HCT116 (cell line): Measurements from ENCODE around the gene APPL1. TPM values are rescaled to one million over a fixed set of nuclear protein-coding genes. Genes with fewer than 3 reads are reported as not detected.

ENCODE experiments used
- ATAC-seq: fragments of 200-7000 bp; cut with Tn5 transposase; 2 replicates; pipeline ENCODE4 v1.9.1; 2020; ENCODE audit warnings: mild to moderate bottlenecking, moderate library complexity
- Bru-seq: library from RNA; stranded (reverse); fragments of 400-500 nt; gene quantifications from one replicate; lab custom pipeline; 2021; lab: Mats Ljungman, UMichigan
- BruChase-seq, 2 experiments: library from RNA; stranded (reverse); fragments of 400-500 nt; gene quantifications; one replicate each; lab custom pipeline; 2021; lab: Mats Ljungman, UMichigan
- BruUV-seq: library from RNA; stranded (reverse); fragments of 400-500 nt; replicated peaks from 2 replicates; lab custom pipeline; 2021; lab: Mats Ljungman, UMichigan
- CTCF ChIA-PET: fragments of 300-600 bp; sonication (Branson Sonifier 250); formaldehyde crosslinking; loops from one replicate; lab custom pipeline; 2021; ENCODE audit warnings: antibody characterized with exemption; lab: Charles Lee
- POLR2A ChIA-PET: fragments of 300-600, 350-600 bp; sonication (Branson Sonifier 250); formaldehyde crosslinking; loops from one replicate; lab custom pipeline; 2021; ENCODE audit warnings: antibody characterized with exemption; lab: Charles Lee
- RAD21 ChIA-PET, 2 experiments: fragments of 300-600 bp; sonication (Branson Sonifier 250); formaldehyde crosslinking; loops; one replicate each; lab custom pipeline; 2023; ENCODE audit warnings: low total read pairs in 2 of 2; ENCODE audit not compliant: uncharacterized antibody in 2 of 2, unreplicated experiment in 2 of 2, low non-redundant PET in 1 of 2; lab: Charles Lee
- DNase-seq: peaks from one replicate; pipeline ENCODE4 v3.0.0-alpha.2; 2010; ENCODE audit warnings: low read depth, low spot score
- H2AFZ ChIP-seq: fragments of 200-600 bp; shearing (Covaris generic), sonication (generic); 2 replicates; pipeline ENCODE4 v1.6.1; 2017; ENCODE audit warnings: low read depth, mixed run types, mixed read lengths, antibody characterized with exemption, low read length; ENCODE audit not compliant: poor library complexity, severe bottlenecking
- H3K27ac ChIP-seq: 2 replicates; pipeline ENCODE4 v1.5.1; 2012; ENCODE audit warnings: low read depth, low read length
- H3K27me3 ChIP-seq: fragments of 200-600 bp; sonication (generic); 2 replicates; pipeline ENCODE4 v1.6.1; 2016; ENCODE audit warnings: mixed run types, low read length, mixed read lengths; ENCODE audit not compliant: insufficient read depth
- H3K36me3 ChIP-seq, 2 experiments: fragments of 200-500 bp in 1 of 2; fragments of 200-600 bp in 1 of 2; sonication (Bioruptor generic) in 1 of 2; sonication (generic) in 1 of 2; 2 replicates each; pipeline versions ENCODE4 v1.5.1 to v1.6.1; 2014 to 2016; ENCODE audit warnings: low read length in 2 of 2, inconsistent platforms in 1 of 2, mixed read lengths in 1 of 2, mixed run types in 1 of 2; ENCODE audit not compliant: insufficient read depth in 2 of 2, control insufficient read depth in 1 of 2
- H3K4me1 ChIP-seq, 2 experiments: fragments of 200-600 bp in 1 of 2; sonication (generic) in 1 of 2; 2 replicates each; pipeline versions ENCODE4 v1.5.1 to v1.6.1; 2012 to 2017; ENCODE audit warnings: low read length in 2 of 2, inconsistent platforms in 1 of 2, mild to moderate bottlenecking in 1 of 2, mixed read lengths in 1 of 2, mixed run types in 1 of 2, moderate library complexity in 1 of 2; ENCODE audit not compliant: insufficient read depth in 2 of 2, control insufficient read depth in 1 of 2
- H3K4me2 ChIP-seq: fragments of 200-600 bp; sonication (generic); 2 replicates; pipeline ENCODE4 v1.6.1; 2017; ENCODE audit warnings: mixed run types, low read length, mixed read lengths
- H3K4me3 ChIP-seq, 2 experiments: fragments of 200-600 bp in 1 of 2; sonication (generic) in 1 of 2; replicated peaks in 1 of 2; 2 replicates each; pipeline ENCODE4 v1.5.1; 2011 to 2016; ENCODE audit warnings: low read length in 2 of 2, control low read depth in 1 of 2, low read depth in 1 of 2, mild to moderate bottlenecking in 1 of 2, mixed read lengths in 1 of 2, mixed run types in 1 of 2
- H3K79me2 ChIP-seq: fragments of 200-600 bp; sonication (generic); 2 replicates; pipeline ENCODE4 v1.6.1; 2017; ENCODE audit warnings: mild to moderate bottlenecking, mixed run types, low read length, moderate library complexity, mixed read lengths; ENCODE audit not compliant: insufficient read depth
- H3K9ac ChIP-seq: fragments of 200-600 bp; sonication (generic); 2 replicates; pipeline ENCODE4 v1.6.1; 2016; ENCODE audit warnings: low read length, mixed read lengths
- H3K9me2 ChIP-seq: fragments of 200-600 bp; sonication (generic), shearing (Covaris generic); 2 replicates; pipeline ENCODE4 v1.6.1; 2017; ENCODE audit warnings: mixed run types, mild to moderate bottlenecking, moderate library complexity; ENCODE audit not compliant: insufficient read depth
- H3K9me3 ChIP-seq, 2 experiments: fragments of 200-500 bp in 1 of 2; fragments of 200-600 bp in 1 of 2; sonication (Bioruptor generic) in 1 of 2; sonication (generic) in 1 of 2; 2 replicates each; pipeline ENCODE4 v1.6.1; 2014 to 2017; ENCODE audit warnings: low read length in 2 of 2, mixed read lengths in 2 of 2, inconsistent platforms in 1 of 2, low read depth in 1 of 2, mild to moderate bottlenecking in 1 of 2, mixed run types in 1 of 2, moderate library complexity in 1 of 2; ENCODE audit not compliant: control insufficient read depth in 1 of 2, insufficient read depth in 1 of 2
- H4K20me1 ChIP-seq: fragments of 200-600 bp; sonication (generic), shearing (Covaris generic); 2 replicates; pipeline ENCODE4 v1.6.1; 2017; ENCODE audit warnings: mixed run types, mild to moderate bottlenecking, moderate library complexity; ENCODE audit not compliant: insufficient read depth
- CBX3 ChIP-seq: IDR thresholded peaks from 2 replicates; pipeline ENCODE4 v1.6.1; 2012; ENCODE audit warnings: low read depth
- EGR1 ChIP-seq: IDR thresholded peaks from 2 replicates; pipeline ENCODE4 v1.6.1; 2012; ENCODE audit warnings: low read depth
- ELF1 ChIP-seq: IDR thresholded peaks from 2 replicates; pipeline ENCODE4 v1.6.1; 2012; ENCODE audit warnings: low read depth, borderline replicate concordance
- EZH2 ChIP-seq: fragments of 200-600 bp; sonication (generic); IDR thresholded peaks from 2 replicates; pipeline ENCODE4 v1.6.1; 2017; ENCODE audit warnings: antibody characterized with exemption, mixed run types
- POLR2A ChIP-seq: IDR thresholded peaks from 2 replicates; pipeline ENCODE4 v1.7.0; 2011; ENCODE audit warnings: borderline replicate concordance; ENCODE audit not compliant: insufficient read depth, insufficient read length; ENCODE audit errors: extremely low read depth
- POLR2AphosphoS5 ChIP-seq: IDR thresholded peaks from 2 replicates; pipeline ENCODE4 v1.6.1; 2011; ENCODE audit warnings: mild to moderate bottlenecking, low read depth, low read length, moderate library complexity
- RAD21 ChIP-seq: IDR thresholded peaks from 2 replicates; pipeline ENCODE4 v1.6.1; 2012; ENCODE audit warnings: low read depth, mild to moderate bottlenecking
- SIN3A ChIP-seq: IDR thresholded peaks from 2 replicates; pipeline ENCODE4 v1.6.1; 2012; ENCODE audit warnings: low read depth
- SP1 ChIP-seq: IDR thresholded peaks from 2 replicates; pipeline ENCODE4 v1.6.1; 2012; ENCODE audit warnings: low read depth
- TCF7L2 ChIP-seq: IDR thresholded peaks from 2 replicates; pipeline ENCODE4 v1.7.0; 2011; ENCODE audit warnings: borderline replicate concordance, inconsistent platforms; ENCODE audit not compliant: insufficient read depth, insufficient read length; ENCODE audit errors: extremely low read depth
- YY1 ChIP-seq: IDR thresholded peaks from 2 replicates; pipeline ENCODE4 v1.6.1; 2011; ENCODE audit warnings: low read length, low read depth, moderate library complexity, mild to moderate bottlenecking; ENCODE audit not compliant: insufficient replicate concordance; ENCODE audit errors: extremely low read depth
- ZNF274 ChIP-seq: fragments of 200-500 bp; sonication (Bioruptor generic); IDR thresholded peaks from 2 replicates; pipeline ENCODE4 v1.6.1; 2014; ENCODE audit warnings: mild to moderate bottlenecking, low read depth, low read length, inconsistent platforms
- intact Hi-C: fragments of 100-400 bp; cut with micrococcal nuclease; formaldehyde crosslinking; loops from 2 replicates; pipeline ENCODE4 v1.10.0; 2022
- long read RNA-seq: library from polyadenylated mRNA; unstranded; transcript quantifications from one replicate; pipeline ENCODE4 v2.0.0, GENCODE V29; 2021; ENCODE audit not compliant: unreplicated experiment
- polyA plus RNA-seq: library from polyadenylated mRNA; unstranded; fragments of >200 nt; gene quantifications from 2 replicates; pipeline ENCODE4 v1.2.1, GENCODE V29; 2012; ENCODE audit warnings: missing spikeins
- total RNA-seq: library from RNA; stranded (reverse); gene quantifications from one replicate; pipeline ENCODE4 v1.2.1, GENCODE V29; 2021; ENCODE audit not compliant: unreplicated experiment
- TF ChIP-seq, protein P1 (sequence below): IDR thresholded peaks from 2 replicates; pipeline ENCODE4 v1.6.1; 2012
- TF ChIP-seq, protein P2 (sequence below): IDR thresholded peaks from 2 replicates; pipeline ENCODE4 v1.6.1; 2011; ENCODE audit warnings: mild to moderate bottlenecking, low read length, moderate library complexity; ENCODE audit not compliant: insufficient replicate concordance; ENCODE audit errors: extremely low read depth

The APPL1 gene, protein sequence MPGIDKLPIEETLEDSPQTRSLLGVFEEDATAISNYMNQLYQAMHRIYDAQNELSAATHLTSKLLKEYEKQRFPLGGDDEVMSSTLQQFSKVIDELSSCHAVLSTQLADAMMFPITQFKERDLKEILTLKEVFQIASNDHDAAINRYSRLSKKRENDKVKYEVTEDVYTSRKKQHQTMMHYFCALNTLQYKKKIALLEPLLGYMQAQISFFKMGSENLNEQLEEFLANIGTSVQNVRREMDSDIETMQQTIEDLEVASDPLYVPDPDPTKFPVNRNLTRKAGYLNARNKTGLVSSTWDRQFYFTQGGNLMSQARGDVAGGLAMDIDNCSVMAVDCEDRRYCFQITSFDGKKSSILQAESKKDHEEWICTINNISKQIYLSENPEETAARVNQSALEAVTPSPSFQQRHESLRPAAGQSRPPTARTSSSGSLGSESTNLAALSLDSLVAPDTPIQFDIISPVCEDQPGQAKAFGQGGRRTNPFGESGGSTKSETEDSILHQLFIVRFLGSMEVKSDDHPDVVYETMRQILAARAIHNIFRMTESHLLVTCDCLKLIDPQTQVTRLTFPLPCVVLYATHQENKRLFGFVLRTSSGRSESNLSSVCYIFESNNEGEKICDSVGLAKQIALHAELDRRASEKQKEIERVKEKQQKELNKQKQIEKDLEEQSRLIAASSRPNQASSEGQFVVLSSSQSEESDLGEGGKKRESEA
- total RNA-seq = 30.8 TPM
- 6.0 and 9.5 TPM in 2 replicates for polyA plus RNA-seq
- Bru-seq, nascent RNA = percentile 83 among the genes with signal in this experiment
- BruChase-seq, experiment 1, labeled RNA remaining after a 6-hour chase = percentile 91 among the genes with signal in this experiment
- BruChase-seq, experiment 2, labeled RNA remaining after a 2-hour chase = percentile 87 among the genes with signal in this experiment
- long read RNA-seq, full-length matches to known transcripts = 24 of 67 reads
- long read RNA-seq, partial matches to known transcripts = 35 of 67 reads
- long read RNA-seq, other reads (novel, unspliced or antisense) = 8 of 67 reads

DNA sequence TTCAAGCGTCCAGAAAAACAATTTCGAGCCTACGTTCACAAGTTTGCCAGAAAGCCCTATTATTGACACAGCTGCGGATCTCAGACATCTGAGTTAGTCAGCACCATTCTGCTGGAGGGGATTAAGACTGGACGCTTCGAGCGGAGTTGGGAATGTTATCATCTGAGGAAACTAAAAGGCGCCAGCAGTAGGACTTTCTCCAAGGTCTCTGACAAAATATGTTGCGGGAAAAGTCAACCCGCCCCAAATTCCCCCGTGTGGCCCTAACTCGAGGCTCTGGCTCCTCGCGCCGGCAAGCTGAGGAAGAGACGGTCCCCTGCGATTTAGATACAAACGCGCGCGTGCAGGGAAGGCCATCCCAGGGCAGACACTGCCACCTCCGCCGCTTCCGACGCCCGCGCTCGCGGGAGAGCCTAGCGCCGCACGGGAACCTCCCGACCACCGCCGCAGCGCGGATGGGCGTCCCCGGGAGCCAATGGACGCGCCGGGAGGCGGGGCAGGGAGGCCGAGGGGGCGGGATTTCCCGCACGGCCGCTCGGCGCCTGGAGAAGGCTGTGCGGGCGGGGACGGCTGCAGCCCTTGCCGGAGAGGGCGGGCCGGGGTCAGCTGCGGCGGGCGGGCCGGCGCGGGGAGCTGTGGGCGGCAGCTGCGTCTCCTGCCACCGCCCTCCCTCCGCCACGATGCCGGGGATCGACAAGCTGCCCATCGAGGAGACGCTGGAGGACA, at the start of gene APPL1:
TSS of gene APPL1 (plus strand) at position 526 of the 726 bp plus-strand sequence. CDS start at position 681, 155 bp downstream.
- ATAC-seq (peak; percentile 95), DNase-seq (peak; percentile 75)
- Histone ChIP-seq H3K9me2 (no peaks in the 10 kb centered on the region), H3K9ac (peak within 1 kb of the TSS; percentile 72), H3K27me3 (no peaks in the 10 kb centered on the region), H3K36me3 (no peaks in the 10 kb centered on the region), H4K20me1 (peaks cover 6% of the 10 kb centered on the region; the same call in 1 of the 2 replicates), H3K4me3 (peak within 1 kb of the TSS; percentile 70 to 83), H3K4me2 (peak within 1 kb of the TSS; percentile 75), H3K79me2 (peaks cover 45% of the 10 kb centered on the region), H3K9me3 (no peaks in the 10 kb centered on the region), H3K4me1 (peaks cover 4 to 25% of the 10 kb centered on the region in 2 experiments), H2AFZ (peak within 1 kb of the TSS; percentile 83), H3K27ac (peak within 1 kb of the TSS; percentile 81)
- intact Hi-C loops = loop anchor here (5.0 kb wide), 1 partner anchor 55 kb away; no protein-coding TSS in a partner anchor
- ChIA-PET CTCF (no interaction called here), POLR2A (interaction anchor here (0.9 kb wide), 3 partner anchors 9 to 428 kb away, joined by 3 read pairs; no protein-coding TSS in a partner anchor), RAD21 (no interaction called here)
- BruUV-seq = TSS peak; percentile 84
- TF ChIP-seq, protein P1, sequence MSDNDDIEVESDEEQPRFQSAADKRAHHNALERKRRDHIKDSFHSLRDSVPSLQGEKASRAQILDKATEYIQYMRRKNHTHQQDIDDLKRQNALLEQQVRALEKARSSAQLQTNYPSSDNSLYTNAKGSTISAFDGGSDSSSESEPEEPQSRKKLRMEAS = peak; percentile 90
- TF ChIP-seq YY1 (peak; percentile 37), RAD21 (no peak), EZH2 (no peak), POLR2AphosphoS5 (peak; percentile 91), CBX3 (peak; percentile 56), SP1 (peak; percentile 84), ZNF274 (no peak), POLR2A (peak; percentile 83), ELF1 (no peak), SIN3A (peak; percentile 71), EGR1 (peak; percentile 71), TCF7L2 (no peak)
- TF ChIP-seq, protein P2, sequence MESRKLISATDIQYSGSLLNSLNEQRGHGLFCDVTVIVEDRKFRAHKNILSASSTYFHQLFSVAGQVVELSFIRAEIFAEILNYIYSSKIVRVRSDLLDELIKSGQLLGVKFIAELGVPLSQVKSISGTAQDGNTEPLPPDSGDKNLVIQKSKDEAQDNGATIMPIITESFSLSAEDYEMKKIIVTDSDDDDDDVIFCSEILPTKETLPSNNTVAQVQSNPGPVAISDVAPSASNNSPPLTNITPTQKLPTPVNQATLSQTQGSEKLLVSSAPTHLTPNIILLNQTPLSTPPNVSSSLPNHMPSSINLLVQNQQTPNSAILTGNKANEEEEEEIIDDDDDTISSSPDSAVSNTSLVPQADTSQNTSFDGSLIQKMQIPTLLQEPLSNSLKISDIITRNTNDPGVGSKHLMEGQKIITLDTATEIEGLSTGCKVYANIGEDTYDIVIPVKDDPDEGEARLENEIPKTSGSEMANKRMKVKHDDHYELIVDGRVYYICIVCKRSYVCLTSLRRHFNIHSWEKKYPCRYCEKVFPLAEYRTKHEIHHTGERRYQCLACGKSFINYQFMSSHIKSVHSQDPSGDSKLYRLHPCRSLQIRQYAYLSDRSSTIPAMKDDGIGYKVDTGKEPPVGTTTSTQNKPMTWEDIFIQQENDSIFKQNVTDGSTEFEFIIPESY = peak; percentile 72
